ENCODE data around the gene ESRRA. TPM values are rescaled to one million over a fixed set of nuclear protein-coding genes. Genes with fewer than 3 reads are reported as not detected.

ESRRA gene
- total and polyA plus RNA-seq, 2 of the 8 experiments (the other 6 are each of a cell fraction or from before 2014, with no cell fraction given) = 18.2 to 37.0 TPM

DNA sequence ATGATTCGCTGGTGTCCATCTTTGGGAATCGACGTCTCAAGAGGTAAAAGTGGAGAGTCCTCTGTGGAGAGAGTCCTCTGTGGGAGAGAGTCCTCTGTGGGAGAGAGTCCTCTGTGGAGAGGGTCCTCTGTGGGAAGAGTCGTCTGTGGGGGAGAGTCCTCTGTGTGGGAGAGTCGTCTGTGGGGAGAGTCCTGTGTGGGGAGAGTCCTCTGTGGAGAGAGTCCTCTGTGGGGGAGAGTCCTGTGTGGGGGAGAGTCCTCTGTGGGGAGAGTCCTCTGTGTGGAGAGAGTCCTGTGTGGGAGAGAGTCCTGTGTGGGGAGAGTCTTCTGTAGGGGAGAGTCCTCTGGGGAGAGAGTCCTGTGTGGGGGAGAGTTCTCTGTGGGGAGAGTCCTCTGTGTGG is 15.7 kb downstream of the ESRRA start:
- peaks cover 0 to 14% of the 10 kb centered on the region in 2 experiments; a peak in 1 of 4 replicates for H3K79me2 ChIP-seq (ENCODE audit: control insufficient read depth in 1 of 2, insufficient read depth in 2 of 2, low read length in 2 of 2)
- H3K27me3 ChIP-seq (replicated peaks in 1 of 4; ENCODE audit: control insufficient read depth in 3 of 4, extremely low read depth in 1 of 4, insufficient read depth in 3 of 4, low read length in 3 of 4) = no peaks in the 10 kb centered on the region
- no peak overlapping the region for H3K23ac ChIP-seq (ENCODE audit: insufficient read length)
- 84% methylated on average over 5 of the region's 5 CpGs; no CpG with 5 or more reads in 1 of the 2 experiments for WGBS, 2 experiments (ENCODE audit: extremely low coverage in 1 of 2, insufficient coverage in 1 of 2, insufficient read length in 1 of 2, insufficient replicate concordance in 2 of 2, low coverage in 1 of 2, low lambda C conversion rate in 2 of 2, missing lambda C conversion rate in 1 of 2)
- no peak overlapping the region for H3K56ac ChIP-seq (replicated peaks; ENCODE audit: insufficient read length, low read depth, low read length)
- H3K4ac ChIP-seq (replicated peaks; ENCODE audit: insufficient read length, low read depth, low read length) = no peak overlapping the region
- no peak overlapping the region for H3K4me2 ChIP-seq (ENCODE audit: insufficient read depth in 1 of 2, low read depth in 2 of 2, low read length in 2 of 2)
- no peak overlapping the region for H2BK120ac ChIP-seq (replicated peaks; ENCODE audit: low read depth, low read length)
- H2BK20ac ChIP-seq (ENCODE audit: low read length) = no peak overlapping the region
- no peak overlapping the region for H3K4me3 ChIP-seq (ENCODE audit: extremely low read depth in 1 of 4, insufficient read depth in 2 of 4, low read depth in 3 of 4, low read length in 4 of 4)
- no peak overlapping the region for H2BK15ac ChIP-seq (ENCODE audit: low read length)
- H3K79me1 ChIP-seq (ENCODE audit: low read depth, low read length) = peaks cover 6% of the 10 kb centered on the region; the same call in 1 of the 2 replicates
- CTCF ChIA-PET (ENCODE audit: partially characterized antibody) = interaction anchor here (1.8 to 20.8 kb wide), 3 partner anchors 11 to 19 kb away, joined by 4 to 614 read pairs (median 20); partner anchors contain the start of gene CCDC88B
- no peak overlapping the region for H3K9ac ChIP-seq (replicated peaks in 1 of 4; ENCODE audit: extremely low read depth in 1 of 4, low read depth in 3 of 4, low read length in 3 of 4)
- no peak for FAIRE-seq
- no peak overlapping the region for H4K8ac ChIP-seq (ENCODE audit: extremely low read depth, insufficient read depth, low read length)
- no peak overlapping the region for H3K14ac ChIP-seq (ENCODE audit: insufficient read length)
- peaks cover 0 to 3% of the 10 kb centered on the region in 2 experiments for H4K20me1 ChIP-seq (replicated peaks in 1 of 2; ENCODE audit: control insufficient read depth in 1 of 2, insufficient read depth in 2 of 2, low read length in 2 of 2)
- H2AFZ ChIP-seq (ENCODE audit: low read length) = no peak overlapping the region
- peaks cover 0 to 19% (median 3%) of the 10 kb centered on the region in 4 experiments; a peak in 6 of 8 replicates for H3K36me3 ChIP-seq (ENCODE audit: control insufficient read depth in 2 of 4, insufficient read depth in 4 of 4, low read length in 3 of 4)
- no peak overlapping the region for H4K91ac ChIP-seq (replicated peaks; ENCODE audit: insufficient read length, low read length)
- H3K4me1 ChIP-seq (replicated peaks in 1 of 4; ENCODE audit: control insufficient read depth in 3 of 4, insufficient read depth in 4 of 4, low read length in 3 of 4) = peaks cover 1 to 13% (median 7%) of the 10 kb centered on the region in 4 experiments; a peak in 6 of 7 replicates
- DNase-seq (ENCODE audit: low read depth in 1 of 2, low spot score in 2 of 2) = no peak
- no peaks in the 10 kb centered on the region for H3K9me3 ChIP-seq (ENCODE audit: insufficient read depth in 2 of 2, low read depth in 1 of 2, low read length in 1 of 2)
- POLR2A ChIA-PET (ENCODE audit: partially characterized antibody) = interaction anchor here (0.6 to 2.6 kb wide), 2 partner anchors 10 to 11 kb away, joined by 3 to 12 read pairs; no protein-coding TSS in a partner anchor
- no peak overlapping the region for H2BK12ac ChIP-seq (ENCODE audit: low read depth, low read length)
- H2BK5ac ChIP-seq (ENCODE audit: low read depth, low read length) = no peak overlapping the region
- H4K5ac ChIP-seq (ENCODE audit: insufficient read length, low read depth, low read length) = no peak overlapping the region
- no peak overlapping the region for H3K18ac ChIP-seq (ENCODE audit: extremely low read depth, low read length)
- no peak overlapping the region for H2AK5ac ChIP-seq (ENCODE audit: low read depth, low read length)
- H3K27ac ChIP-seq (ENCODE audit: low read depth, low read length) = no peak overlapping the region
- peaks cover 5% of the 10 kb centered on the region; the same call in 1 of the 2 replicates for H3K23me2 ChIP-seq (ENCODE audit: low read depth, low read length)
- no peak for TF ChIP-seq SRF (IDR thresholded peaks at IDR 0.05; ENCODE audit: low read depth, low read length)
- TF ChIP-seq CHD2 (IDR thresholded peaks at IDR 0.05; ENCODE audit: low read length) = no peak
- TF ChIP-seq TBP (IDR thresholded peaks at IDR 0.05; ENCODE audit: low read depth, low read length) = no peak
- TF ChIP-seq, protein P1, sequence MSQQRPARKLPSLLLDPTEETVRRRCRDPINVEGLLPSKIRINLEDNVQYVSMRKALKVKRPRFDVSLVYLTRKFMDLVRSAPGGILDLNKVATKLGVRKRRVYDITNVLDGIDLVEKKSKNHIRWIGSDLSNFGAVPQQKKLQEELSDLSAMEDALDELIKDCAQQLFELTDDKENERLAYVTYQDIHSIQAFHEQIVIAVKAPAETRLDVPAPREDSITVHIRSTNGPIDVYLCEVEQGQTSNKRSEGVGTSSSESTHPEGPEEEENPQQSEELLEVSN (IDR thresholded peaks at IDR 0.05) = no peak
- TF ChIP-seq CHD1 (IDR thresholded peaks at IDR 0.05; ENCODE audit: low read depth, low read length) = no peak
- no peak for TF ChIP-seq HDAC2 (IDR thresholded peaks at IDR 0.05; ENCODE audit: borderline replicate concordance in 1 of 2, low read depth in 2 of 2, low read length in 2 of 2)
- TF ChIP-seq ZNF274 (IDR thresholded peaks at IDR 0.05; ENCODE audit: borderline replicate concordance, extremely low read depth, low read length) = no peak
- TF ChIP-seq TAF7 (optimal IDR thresholded peaks at IDR 0.05; ENCODE audit: borderline replicate concordance, low read depth, low read length) = no peak
- TF ChIP-seq RBBP5 (IDR thresholded peaks at IDR 0.05; ENCODE audit: borderline replicate concordance, low read depth, low read length) = no peak
- no peak for TF ChIP-seq SIRT6 (IDR thresholded peaks at IDR 0.05; ENCODE audit: low read length)
- no peak for TF ChIP-seq RNF2 (IDR thresholded peaks at IDR 0.05; ENCODE audit: borderline replicate concordance, low read depth, low read length, missing control alignments, poor library complexity, severe bottlenecking)
